Type B pancreatic cell (in vitro differentiated cells): ENCODE measurements around the gene KIAA1671. TPM values are rescaled to one million over a fixed set of nuclear protein-coding genes. Genes with fewer than 3 reads are reported as not detected.

Source experiments
- DNase-seq: peaks from one replicate; pipeline ENCODE4 v3.0.0; 2021; ENCODE audit warnings: mixed read lengths; ENCODE audit not compliant: unreplicated experiment; ENCODE audit errors: extremely low spot score
- H3K27ac Mint-ChIP-seq: 2 replicates; pipeline ENCODE4 v1.8.0; 2021; ENCODE audit warnings: mild to moderate bottlenecking, mixed read lengths
- H3K27me3 Mint-ChIP-seq: 2 replicates; pipeline ENCODE4 v1.8.0; 2021; ENCODE audit warnings: mixed read lengths
- H3K36me3 Mint-ChIP-seq: 2 replicates; pipeline ENCODE4 v1.8.0; 2021; ENCODE audit warnings: mixed read lengths
- H3K4me1 Mint-ChIP-seq: one replicate; pipeline ENCODE4 v1.8.0; 2021; ENCODE audit warnings: mixed read lengths; ENCODE audit not compliant: unreplicated experiment
- H3K4me3 Mint-ChIP-seq: 2 replicates; pipeline ENCODE4 v1.8.0; 2021; ENCODE audit warnings: mild to moderate bottlenecking, mixed read lengths
- H3K9me3 Mint-ChIP-seq: 2 replicates; pipeline ENCODE4 v1.8.0; 2021; ENCODE audit warnings: mixed read lengths
- CTCF ChIP-seq: fragments of 200-600 bp; sonication (generic); conservative IDR thresholded peaks from 2 replicates; pipeline ENCODE4 v1.5.0; 2021; ENCODE audit warnings: antibody characterized with exemption, mild to moderate bottlenecking
- total RNA-seq: library from RNA; stranded (reverse); gene quantifications from 2 replicates; pipeline ENCODE4 v1.2.1, GENCODE V29; 2021; ENCODE audit warnings: low replicate concordance

The KIAA1671 gene
- total RNA-seq, 1 donor from 2014 or later, result 22.9 TPM

- Mint-ChIP-seq H3K27ac (no peak overlapping the region), H3K4me1 (peaks cover 11% of the 10 kb centered on the region), H3K36me3 (no peaks in the 10 kb centered on the region), H3K27me3 (no peaks in the 10 kb centered on the region), H3K9me3 (no peaks in the 10 kb centered on the region), H3K4me3 (no peak overlapping the region)
- no peak for TF ChIP-seq CTCF
- no peak for DNase-seq
Observed at GRCh38 chr22:25139062-25139461, 186.5 kb downstream of the KIAA1671 start.

GRCh38 chr22:25142102-25142501, 189.6 kb downstream of the KIAA1671 start:
- Mint-ChIP-seq H3K27me3 (no peaks in the 10 kb centered on the region), H3K4me3 (no peak overlapping the region), H3K4me1 (peaks cover 11% of the 10 kb centered on the region), H3K27ac (no peak overlapping the region), H3K9me3 (no peaks in the 10 kb centered on the region), H3K36me3 (no peaks in the 10 kb centered on the region)
- TF ChIP-seq CTCF, result peak; percentile 27
- DNase-seq, result no peak

- no peak for DNase-seq
- Mint-ChIP-seq H3K27ac (no peak overlapping the region), H3K36me3 (no peaks in the 10 kb centered on the region), H3K9me3 (no peaks in the 10 kb centered on the region), H3K4me3 (no peak overlapping the region), H3K27me3 (no peaks in the 10 kb centered on the region), H3K4me1 (peaks cover 19% of the 10 kb centered on the region)
- no peak for TF ChIP-seq CTCF
Observed at GRCh38 chr22:25143156-25144076, 190.9 kb downstream of the KIAA1671 start.

- DNase-seq, result no peak
- Mint-ChIP-seq H3K27me3 (no peaks in the 10 kb centered on the region), H3K27ac (no peak overlapping the region), H3K4me1 (peaks cover 23% of the 10 kb centered on the region), H3K9me3 (no peaks in the 10 kb centered on the region), H3K36me3 (no peaks in the 10 kb centered on the region), H3K4me3 (no peak overlapping the region)
- TF ChIP-seq CTCF, result no peak
Observed at GRCh38 chr22:25144522-25144921, 192.0 kb downstream of the KIAA1671 start.

- Mint-ChIP-seq H3K27ac (no peak overlapping the region), H3K36me3 (no peaks in the 10 kb centered on the region), H3K9me3 (no peaks in the 10 kb centered on the region), H3K27me3 (no peaks in the 10 kb centered on the region), H3K4me3 (no peak overlapping the region), H3K4me1 (peaks cover 23% of the 10 kb centered on the region)
- TF ChIP-seq CTCF, result no peak
- no peak for DNase-seq
Observed at GRCh38 chr22:25146307-25146706, 193.8 kb downstream of the KIAA1671 start.
